Gastrocnemius medialis (tissue), 4 donors: ENCODE results near the gene POLG. TPM values are rescaled to one million over a fixed set of nuclear protein-coding genes. Genes with fewer than 3 reads are reported as not detected.
A peak's percentile ranks its signal among the peaks of the same experiment; 100 is the strongest.

ENCODE experiments used
- ATAC-seq, 2 donors: fragments of 150-250 bp; one replicate each; pipeline ENCODE4 v1.9.1; 2016
- DNase-seq, 2 donors: peaks; one replicate each; pipeline ENCODE4 v3.0.0-alpha.2; 2019
- H3K27ac ChIP-seq, 4 donors: fragments of 200-600 bp; sonication (generic); 1 replicate in 1 of 4; 2 replicates in 3 of 4; pipeline ENCODE4 v1.5.1; 2016 to 2018; ENCODE audit warnings: mild to moderate bottlenecking in 2 of 4, moderate library complexity in 1 of 4
- H3K27me3 ChIP-seq, 3 donors: fragments of 200-600 bp; sonication (generic) in 2 of 3; 1 replicate in 1 of 3; 2 replicates in 2 of 3; pipeline versions ENCODE4 v1.5.1 to v1.6.0; 2016 to 2019; ENCODE audit warnings: mild to moderate bottlenecking in 1 of 3, moderate library complexity in 1 of 3
- H3K36me3 ChIP-seq, 2 donors: fragments of 200-600 bp; sonication (generic) in 1 of 2; one replicate each; pipeline ENCODE4 v1.5.1; 2017 to 2018
- H3K4me1 ChIP-seq, 2 donors: fragments of 200-600 bp; sonication (generic) in 1 of 2; one replicate each; pipeline ENCODE4 v1.5.1; 2016 to 2017; ENCODE audit warnings: mild to moderate bottlenecking in 2 of 2
- H3K4me3 ChIP-seq, 4 donors: fragments of 200-600 bp; sonication (generic) in 3 of 4; 1 replicate in 1 of 4; 2 replicates in 3 of 4; pipeline ENCODE4 v1.5.1; 2016 to 2019; ENCODE audit warnings: mild to moderate bottlenecking in 2 of 4
- H3K9me3 ChIP-seq, 3 donors: fragments of 200-600 bp; sonication (generic) in 2 of 3; 1 replicate in 1 of 3; 2 replicates in 2 of 3; pipeline ENCODE4 v1.5.1; 2016 to 2019
- CTCF ChIP-seq, 5 experiments: fragments of 450-650 bp in 3 of 5; fragments of 200-600 bp in 2 of 5; sonication (generic) in 2 of 5; IDR thresholded peaks in 4 of 5; conservative IDR thresholded peaks in 1 of 5; 1 replicate in 4 of 5; 2 replicates in 1 of 5; pipeline ENCODE4 v1.5.1; 2016 to 2019; ENCODE audit warnings: antibody characterized with exemption in 5 of 5, mild to moderate bottlenecking in 3 of 5, moderate library complexity in 3 of 5
- POLR2A ChIP-seq, 2 donors: fragments of 450-650 bp; IDR thresholded peaks; one replicate each; pipeline ENCODE4 v1.6.1; 2017; ENCODE audit warnings: antibody characterized with exemption in 2 of 2, mild to moderate bottlenecking in 2 of 2, moderate library complexity in 2 of 2
- in situ Hi-C, 4 donors: fragments of 200-750 bp; cut with MboI; loops; one replicate each; pipeline versions ENCODE4 v1.15.0 to v1.8.0; 2017; ENCODE audit warnings: low sequenced_read_pairs in 4 of 4
- intact Hi-C: fragments of 100-400 bp; cut with DNase I; formaldehyde crosslinking; loops from one replicate; pipeline ENCODE4 v1.15.1; 2023; ENCODE audit warnings: low total_unique reads
- total RNA-seq, 4 donors: library from RNA; depleted of rRNA; stranded (reverse); fragments of >200 nt; gene quantifications; one replicate each; pipeline versions ENCODE4 v1.1.0 to v1.2.3, GENCODE V29; 2016

POLG gene
- total RNA-seq, 4 donors from 2014 or later, result 50.9 to 81.9 (median 61.4) TPM

- ATAC-seq (no peak), DNase-seq (no peak)
- Histone ChIP-seq H3K9me3 (no peaks in the 10 kb centered on the region), H3K4me3 (no peak overlapping the region), H3K27ac (no peak overlapping the region), H3K36me3 (no peaks in the 10 kb centered on the region), H3K27me3 (peaks cover 90 to 92% (median 92%) of the 10 kb centered on the region in 3 donors), H3K4me1 (peaks cover 0 to 8% of the 10 kb centered on the region in 2 donors)
- in situ Hi-C loops, result loop anchor here in 1 of 4 donors (5.0 kb wide), 1 partner anchor 72 kb away; no protein-coding TSS in a partner anchor
- intact Hi-C loops, result no loop called here
- TF ChIP-seq CTCF (IDR thresholded peaks at IDR 0.05 in 4 of 5, conservative IDR thresholded peaks at IDR 0.05 in 1 of 5) (no peak), POLR2A (IDR thresholded peaks at IDR 0.05) (no peak)
These were observed 25.8 kb upstream of the POLG start for GRCh38 chr15:89360294-89360971.

- H3K27ac ChIP-seq, result no peak overlapping the region
- intact Hi-C loops, result no loop called here
- H3K36me3 ChIP-seq, result no peaks in the 10 kb centered on the region
- H3K27me3 ChIP-seq, result peaks cover 89 to 92% (median 92%) of the 10 kb centered on the region in 3 donors
- in situ Hi-C loops, result loop anchor here in 2 of 4 donors (5.0 to 10.0 kb wide), 2 partner anchors 73 to 75 kb away; no protein-coding TSS in a partner anchor
- TF ChIP-seq CTCF (IDR thresholded peaks at IDR 0.05 in 4 of 5, conservative IDR thresholded peaks at IDR 0.05 in 1 of 5) (no peak), POLR2A (IDR thresholded peaks at IDR 0.05) (no peak)
- H3K9me3 ChIP-seq, result no peaks in the 10 kb centered on the region
- peak overlapping the region in 2 of 4 donors; percentile 39 to 84 for H3K4me3 ChIP-seq
- DNase-seq, result no peak
- peaks cover 0 to 8% of the 10 kb centered on the region in 2 donors for H3K4me1 ChIP-seq
- no peak for ATAC-seq
These were observed 25.1 kb upstream of the POLG start for GRCh38 chr15:89359471-89360293.

GRCh38 chr15:89358755-89359439 is 24.3 kb upstream of the POLG start:
- peaks cover 0 to 8% of the 10 kb centered on the region in 2 donors for H3K4me1 ChIP-seq
- DNase-seq (peak; percentile 13 to 42), ATAC-seq (peak; percentile 86 to 96)
- peaks cover 88 to 91% (median 89%) of the 10 kb centered on the region in 3 donors for H3K27me3 ChIP-seq
- no peaks in the 10 kb centered on the region for H3K9me3 ChIP-seq
- intact Hi-C loops, result loop anchor here (1.0 kb wide), 1 partner anchor 71 kb away; no protein-coding TSS in a partner anchor
- in situ Hi-C loops, result loop anchor here in 1 of 4 donors (10.0 kb wide), 1 partner anchor 76 kb away; no protein-coding TSS in a partner anchor
- no peak overlapping the region for H3K27ac ChIP-seq
- peak overlapping the region; percentile 39 to 84 (median 54) for H3K4me3 ChIP-seq
- TF ChIP-seq CTCF (IDR thresholded peaks at IDR 0.05 in 4 of 5, conservative IDR thresholded peaks at IDR 0.05 in 1 of 5) (peak; percentile 95 to 100 (median 98)), POLR2A (IDR thresholded peaks at IDR 0.05) (no peak)
- H3K36me3 ChIP-seq, result no peaks in the 10 kb centered on the region

- Histone ChIP-seq H3K36me3 (no peaks in the 10 kb centered on the region), H3K4me3 (peak overlapping the region; percentile 39 to 84 (median 54)), H3K27ac (no peak overlapping the region), H3K27me3 (peaks cover 87 to 91% (median 88%) of the 10 kb centered on the region in 3 donors), H3K4me1 (peaks cover 0 to 8% of the 10 kb centered on the region in 2 donors), H3K9me3 (no peaks in the 10 kb centered on the region)
- DNase-seq, result no peak
- ATAC-seq, result peak in 1 of 2 donors; percentile 8
- in situ Hi-C loops (loop anchor here in 1 of 4 donors (10.0 kb wide), 1 partner anchor 76 kb away; no protein-coding TSS in a partner anchor), intact Hi-C loops (loop anchor here (1.0 kb wide), 1 partner anchor 72 kb away; no protein-coding TSS in a partner anchor)
- TF ChIP-seq CTCF (IDR thresholded peaks at IDR 0.05 in 4 of 5, conservative IDR thresholded peaks at IDR 0.05 in 1 of 5), result no peak
- no peak for TF ChIP-seq POLR2A (IDR thresholded peaks at IDR 0.05)
These were observed 23.8 kb upstream of the POLG start for GRCh38 chr15:89358435-89358754.
